IMR-90 (cell line): ENCODE results near the gene USP28. TPM values are rescaled to one million over a fixed set of nuclear protein-coding genes. Genes with fewer than 3 reads are reported as not detected.

Experiments used
- ATAC-seq: fragments of 200-7000 bp; cut with Tn5 transposase; 2 replicates; pipeline ENCODE4 v1.9.1; 2020; ENCODE audit warnings: low read depth, mild to moderate bottlenecking, moderate library complexity
- BruUV-seq: library from RNA; stranded (reverse); fragments of 400-500 nt; replicated peaks from 2 replicates; lab custom pipeline; 2021; lab: Mats Ljungman, UMichigan
- CTCF ChIA-PET: fragments of 300-600 bp; formaldehyde crosslinking; extraction: SDS; loops from one replicate; lab custom pipeline; 2021; ENCODE audit warnings: antibody characterized with exemption; lab: Yijun Ruan, JAX
- POLR2A ChIA-PET: fragments of 300-600 bp; sonication (Branson Sonifier 250); formaldehyde crosslinking; loops from one replicate; lab custom pipeline; 2022; ENCODE audit warnings: antibody characterized with exemption; ENCODE audit not compliant: unreplicated experiment; lab: Charles Lee
- DNase-seq: peaks from one replicate; pipeline ENCODE4 v3.0.0; 2013
- H2AFZ ChIP-seq: replicated peaks from 2 replicates; pipeline ENCODE3; 2013; ENCODE audit warnings: low read length, mild to moderate bottlenecking; ENCODE audit not compliant: poor library complexity
- H2AK5ac ChIP-seq: 2 replicates; pipeline ENCODE4 v1.6.1; 2013; ENCODE audit warnings: low read depth, low read length, inconsistent platforms
- H2AK9ac ChIP-seq: replicated peaks from 2 replicates; pipeline ENCODE3; 2013; ENCODE audit warnings: mild to moderate bottlenecking, low read depth, low read length, moderate library complexity; ENCODE audit not compliant: poor library complexity
- H2BK120ac ChIP-seq: 2 replicates; pipeline ENCODE4 v1.6.1; 2013; ENCODE audit warnings: low read depth, low read length, inconsistent platforms
- H2BK15ac ChIP-seq: 3 replicates; pipeline ENCODE4 v1.6.1; 2013; ENCODE audit warnings: low read depth, low read length, inconsistent platforms
- H2BK20ac ChIP-seq: 2 replicates; pipeline ENCODE4 v1.6.1; 2013; ENCODE audit warnings: low read depth, mild to moderate bottlenecking, inconsistent platforms, low read length, moderate library complexity
- H2BK5ac ChIP-seq: 2 replicates; pipeline ENCODE4 v1.6.1; 2013; ENCODE audit warnings: mild to moderate bottlenecking, low read depth, low read length, inconsistent platforms; ENCODE audit not compliant: poor library complexity, severe bottlenecking
- H3K14ac ChIP-seq: replicated peaks from 2 replicates; pipeline ENCODE4 v1.6.1; 2013; ENCODE audit warnings: low read depth, low read length, inconsistent platforms
- H3K18ac ChIP-seq: 2 replicates; pipeline ENCODE4 v1.6.1; 2013; ENCODE audit warnings: low read depth, low read length, control low read depth
- H3K23ac ChIP-seq: 2 replicates; pipeline ENCODE4 v1.6.1; 2013; ENCODE audit warnings: low read depth, low read length, inconsistent platforms
- H3K27ac ChIP-seq: 2 replicates; pipeline ENCODE4 v1.5.1; 2013; ENCODE audit warnings: mild to moderate bottlenecking, control low read depth, low read length; ENCODE audit not compliant: insufficient read depth
- H3K27me3 ChIP-seq: 2 replicates; pipeline ENCODE4 v1.6.1; 2013; ENCODE audit warnings: low read length; ENCODE audit not compliant: control insufficient read depth, insufficient read depth
- H3K36me3 ChIP-seq: 2 replicates; pipeline ENCODE4 v1.6.1; 2013; ENCODE audit warnings: low read length, mixed read lengths; ENCODE audit not compliant: control insufficient read depth, insufficient read depth
- H3K4ac ChIP-seq: 2 replicates; pipeline ENCODE4 v1.6.1; 2013; ENCODE audit warnings: low read depth, low read length, inconsistent platforms
- H3K4me1 ChIP-seq: 2 replicates; pipeline ENCODE4 v1.6.1; 2013; ENCODE audit warnings: low read length, mixed read lengths; ENCODE audit not compliant: control insufficient read depth, insufficient read depth
- H3K4me2 ChIP-seq: 2 replicates; pipeline ENCODE4 v1.6.1; 2013; ENCODE audit warnings: low read depth, mild to moderate bottlenecking, control low read depth, low read length, moderate library complexity
- H3K4me3 ChIP-seq: 2 replicates; pipeline ENCODE4 v1.5.1; 2013; ENCODE audit warnings: low read depth, mild to moderate bottlenecking, control low read depth, low read length, moderate library complexity; ENCODE audit not compliant: insufficient read depth
- H3K56ac ChIP-seq: 2 replicates; pipeline ENCODE4 v1.6.1; 2013; ENCODE audit warnings: low read length, inconsistent platforms; ENCODE audit not compliant: insufficient read depth; ENCODE audit errors: extremely low read depth
- H3K79me1 ChIP-seq, 2 experiments: 2 replicates each; pipeline ENCODE4 v1.6.1; 2013; ENCODE audit warnings: low read length in 2 of 2, inconsistent platforms in 1 of 2, low read depth in 1 of 2
- H3K9ac ChIP-seq: 2 replicates; pipeline ENCODE4 v1.6.1; 2013; ENCODE audit warnings: low read depth, low read length, control low read depth
- H3K9me1 ChIP-seq: 2 replicates; pipeline ENCODE4 v1.6.1; 2013; ENCODE audit warnings: low read length, inconsistent platforms; ENCODE audit not compliant: insufficient read depth
- H3K9me3 ChIP-seq: 2 replicates; pipeline ENCODE4 v1.6.1; 2013; ENCODE audit warnings: low read length; ENCODE audit not compliant: control insufficient read depth, insufficient read depth
- H4K20me1 ChIP-seq: 2 replicates; pipeline ENCODE4 v1.6.1; 2013; ENCODE audit warnings: low read length, inconsistent platforms; ENCODE audit not compliant: insufficient read depth
- H4K5ac ChIP-seq: 2 replicates; pipeline ENCODE4 v1.6.1; 2013; ENCODE audit warnings: mild to moderate bottlenecking, low read depth, low read length, control low read depth
- H4K8ac ChIP-seq, 2 experiments: 2 replicates each; pipeline ENCODE4 v1.6.1; 2013; ENCODE audit warnings: low read depth in 2 of 2, low read length in 2 of 2, control low read depth in 1 of 2, inconsistent platforms in 1 of 2
- H4K91ac ChIP-seq: 2 replicates; pipeline ENCODE4 v1.6.1; 2013; ENCODE audit warnings: low read depth, low read length, inconsistent platforms; ENCODE audit not compliant: insufficient read depth
- CHD1 ChIP-seq: IDR thresholded peaks from 2 replicates; pipeline ENCODE4 v1.6.1; 2012; ENCODE audit warnings: low read depth, low read length, improper control_type of control experiment
- MAFK ChIP-seq: IDR thresholded peaks from 2 replicates; pipeline ENCODE4 v1.6.1; 2012; ENCODE audit warnings: low read depth, low read length, improper control_type of control experiment
- NFE2L2 ChIP-seq: fragments of 150-350 bp; IDR thresholded peaks from 2 replicates; pipeline ENCODE4 v1.6.1; 2016; ENCODE audit warnings: low read depth, mild to moderate bottlenecking, low read length
- RCOR1 ChIP-seq: IDR thresholded peaks from 2 replicates; pipeline ENCODE4 v1.6.1; 2012; ENCODE audit warnings: mild to moderate bottlenecking, low read length, improper control_type of control experiment; ENCODE audit not compliant: insufficient replicate concordance
- dilution Hi-C: fragments of 300-500 bp; cut with HindIII; formaldehyde crosslinking; loops from one replicate; pipeline ENCODE4 v1.14.3; 2018; ENCODE audit warnings: low sequenced_read_pairs; ENCODE audit not compliant: unreplicated experiment
- in situ Hi-C: fragments of 300-500 bp; cut with MboI; formaldehyde crosslinking; loops from 3 replicates; pipeline ENCODE4 v1.14.3; 2019; ENCODE audit warnings: low sequenced_read_pairs, inconsistent platforms, mixed read lengths
- intact Hi-C: fragments of 100-400 bp; cut with micrococcal nuclease; formaldehyde crosslinking; loops from 2 replicates; pipeline ENCODE4 v1.10.0; 2022
- polyA plus RNA-seq, 3 experiments: library from polyadenylated mRNA; depleted of rRNA; stranded (reverse); fragments of >200 nt; gene quantifications; 2 replicates each; pipeline ENCODE4 v1.2.3, GENCODE V29; 2012; ENCODE audit warnings: low replicate concordance in 1 of 3
- total RNA-seq: library from RNA; depleted of rRNA; stranded (reverse); fragments of >200 nt; gene quantifications from 2 replicates; pipeline ENCODE4 v1.2.3, GENCODE V29; 2012
- TF ChIP-seq, protein P1 (sequence below): fragments of 150-350 bp; IDR thresholded peaks from 2 replicates; pipeline ENCODE4 v1.6.1; 2016; ENCODE audit warnings: low read depth, mild to moderate bottlenecking, low read length, moderate library complexity, borderline replicate concordance

USP28 gene
- total and polyA plus RNA-seq, 2 of the 4 experiments (the other 2 are of a cell fraction) = 17.0 to 36.0 TPM

DNA sequence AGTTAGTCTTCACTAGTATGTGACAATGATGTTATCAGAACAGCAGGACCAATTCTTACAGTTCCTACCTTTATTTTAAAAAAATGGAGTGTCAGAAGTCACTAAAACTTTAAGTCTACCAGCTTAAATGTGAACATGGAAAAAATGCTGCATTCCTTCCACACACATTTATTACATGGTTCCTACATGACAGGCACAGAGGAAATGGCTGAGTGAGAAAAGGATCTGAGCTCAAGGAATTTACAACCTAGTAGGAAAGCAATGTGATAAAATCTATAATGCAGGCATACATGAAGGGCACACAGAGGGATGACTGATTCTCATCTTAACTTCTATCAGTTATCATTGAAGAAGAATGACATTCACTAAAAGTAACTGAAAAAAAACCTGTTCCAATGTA, 72.8 kb downstream of the USP28 start:
- dilution Hi-C loops (no loop called here), intact Hi-C loops (no loop called here), in situ Hi-C loops (no loop called here)
- ChIA-PET CTCF (interaction anchor here (0.6 kb wide), 1 partner anchor 8 kb away, joined by 4 read pairs; no protein-coding TSS in a partner anchor), POLR2A (no interaction called here)
- ATAC-seq (no peak), DNase-seq (no peak)
- Histone ChIP-seq H3K56ac (no peak overlapping the region), H3K4me2 (no peak overlapping the region), H3K36me3 (peaks cover 11% of the 10 kb centered on the region), H3K18ac (no peak overlapping the region), H3K14ac (no peak overlapping the region), H3K4me1 (no peaks in the 10 kb centered on the region), H4K91ac (no peak overlapping the region), H2BK20ac (no peak overlapping the region), H3K4me3 (no peak overlapping the region), H3K27me3 (no peaks in the 10 kb centered on the region), H2BK5ac (no peak overlapping the region), H2AFZ (no peak overlapping the region), H2AK5ac (no peak overlapping the region), H3K79me1 (no peaks in the 10 kb centered on the region), H4K8ac (no peak overlapping the region), H3K9me1 (no peaks in the 10 kb centered on the region), H3K9ac (no peak overlapping the region), H4K5ac (no peak overlapping the region), H3K23ac (no peak overlapping the region), H2BK15ac (no peak overlapping the region), H4K20me1 (no peaks in the 10 kb centered on the region), H3K4ac (no peak overlapping the region), H2BK120ac (no peak overlapping the region), H3K9me3 (no peaks in the 10 kb centered on the region), H2AK9ac (no peak overlapping the region), H3K27ac (no peak overlapping the region)
- TF ChIP-seq, protein P1, sequence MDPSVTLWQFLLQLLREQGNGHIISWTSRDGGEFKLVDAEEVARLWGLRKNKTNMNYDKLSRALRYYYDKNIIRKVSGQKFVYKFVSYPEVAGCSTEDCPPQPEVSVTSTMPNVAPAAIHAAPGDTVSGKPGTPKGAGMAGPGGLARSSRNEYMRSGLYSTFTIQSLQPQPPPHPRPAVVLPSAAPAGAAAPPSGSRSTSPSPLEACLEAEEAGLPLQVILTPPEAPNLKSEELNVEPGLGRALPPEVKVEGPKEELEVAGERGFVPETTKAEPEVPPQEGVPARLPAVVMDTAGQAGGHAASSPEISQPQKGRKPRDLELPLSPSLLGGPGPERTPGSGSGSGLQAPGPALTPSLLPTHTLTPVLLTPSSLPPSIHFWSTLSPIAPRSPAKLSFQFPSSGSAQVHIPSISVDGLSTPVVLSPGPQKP = no peak
- TF ChIP-seq CHD1 (no peak), RCOR1 (no peak), NFE2L2 (no peak), MAFK (no peak)
- no TSS peak for BruUV-seq
